Colon (tissue), 2 donors: ENCODE data around the gene PHLDB2.

Source experiments
- FAIRE-seq: peaks from 2 replicates; lab custom pipeline; 2012; peaks lifted over from hg19 to GRCh38; lab: Jason Lieb, UNC
- donor health status: control.
- donor health status: control.

The PHLDB2 gene

GRCh38 chr3:111884411-111885018, 25.4 kb downstream of the PHLDB2 start:
- no peak for FAIRE-seq

DNA sequence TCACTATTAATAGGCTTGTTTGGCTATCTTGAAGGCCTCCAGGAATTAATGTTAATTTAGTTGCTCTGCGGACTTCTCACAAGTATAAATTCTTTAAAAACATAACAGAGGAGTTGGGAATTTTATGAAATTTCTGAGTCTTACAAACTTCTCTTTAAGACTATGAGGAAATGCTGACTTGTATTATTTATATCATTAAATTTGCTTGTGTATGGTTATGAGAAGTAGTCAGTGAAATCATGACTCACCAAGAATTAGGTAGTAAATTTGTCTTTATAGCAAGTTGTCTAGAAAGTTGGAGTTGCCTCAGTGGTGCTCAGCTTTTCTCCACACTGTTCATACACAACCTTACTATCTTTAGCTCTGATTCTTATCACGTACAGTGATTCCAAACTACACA, 26.5 kb downstream of the PHLDB2 start:
- no peak for FAIRE-seq

- FAIRE-seq, result no peak
These were observed 31.1 kb downstream of the PHLDB2 start for GRCh38 chr3:111890051-111890580.

DNA sequence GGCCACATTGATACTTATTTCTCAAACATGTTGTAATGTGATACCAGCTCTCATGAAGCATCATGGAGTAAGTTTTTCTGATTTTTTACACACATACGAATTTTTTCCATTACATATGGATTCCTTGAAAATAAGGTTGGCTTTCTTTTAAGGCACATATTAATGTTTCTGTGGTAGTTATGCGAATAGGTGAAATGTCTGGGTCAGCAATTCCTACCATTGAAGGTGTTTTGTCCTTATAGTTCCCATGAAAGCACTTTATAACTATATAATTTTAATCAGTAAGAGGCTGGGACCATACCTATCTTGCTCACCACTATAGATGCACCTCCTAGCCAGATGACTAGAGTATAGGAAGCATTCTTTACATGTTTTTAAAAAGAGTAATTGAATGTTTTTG, 33.0 kb downstream of the PHLDB2 start:
- FAIRE-seq, result no peak

GRCh38 chr3:111895071-111895470, 36.0 kb downstream of the PHLDB2 start:
- FAIRE-seq, result no peak

DNA sequence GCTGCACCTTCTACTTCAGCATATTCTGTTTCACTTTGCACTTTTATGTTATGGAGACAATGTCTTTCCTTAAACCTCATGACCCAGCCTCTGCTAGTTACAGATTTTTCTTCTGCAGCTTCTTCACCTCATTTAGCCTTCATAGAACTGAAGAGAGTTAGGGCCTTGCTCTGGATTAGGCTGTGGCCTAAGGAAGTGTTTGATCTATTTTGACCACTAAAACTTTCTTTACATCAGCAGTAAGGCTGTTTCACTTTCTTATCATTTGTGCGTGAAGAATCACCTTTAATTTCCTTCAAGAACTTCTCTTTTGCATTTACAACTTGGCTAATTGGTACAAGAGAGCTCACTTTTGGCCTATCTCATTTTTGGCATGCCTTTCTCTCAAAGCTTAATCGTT, 40.9 kb downstream of the PHLDB2 start:
- FAIRE-seq, result no peak

DNA sequence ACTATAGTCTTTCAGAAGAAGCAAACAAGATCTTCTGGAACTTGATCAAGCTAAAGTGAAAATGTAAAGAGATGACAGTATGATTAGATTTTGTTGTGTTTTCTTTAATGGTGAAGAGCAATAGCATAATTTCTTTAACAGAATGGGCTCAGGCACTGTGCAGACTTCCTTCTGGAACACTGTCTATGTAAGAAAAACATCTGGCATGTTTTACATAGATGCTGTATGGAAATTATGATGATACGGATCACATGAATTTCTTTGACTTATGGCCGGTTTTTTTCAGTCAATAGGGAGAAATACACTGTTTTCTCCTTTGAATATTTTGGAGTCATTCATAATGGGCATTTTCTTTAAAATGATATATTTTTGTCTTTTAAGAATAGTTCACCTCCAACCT, 42.6 kb downstream of the PHLDB2 start:
- FAIRE-seq, result no peak

DNA sequence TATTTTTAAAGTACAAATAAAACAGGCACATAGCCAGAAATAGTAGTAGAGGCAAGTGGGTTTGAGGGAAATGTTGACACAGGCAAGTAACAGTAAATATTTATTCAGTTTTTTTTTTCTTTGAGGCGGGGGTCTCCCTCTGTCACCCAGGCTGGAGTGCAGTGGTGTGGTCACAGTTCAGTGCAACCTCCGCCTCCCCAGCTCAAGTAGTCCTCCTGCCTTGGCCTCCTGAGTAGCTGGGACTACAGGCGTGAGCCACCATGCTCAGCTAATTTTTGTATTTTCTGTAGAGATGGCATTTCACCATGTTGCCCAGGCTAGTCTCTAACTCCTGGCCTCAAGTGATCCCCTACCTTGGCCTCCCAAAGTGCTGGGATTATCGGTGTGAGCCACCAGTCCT, 43.5 kb downstream of the PHLDB2 start:
- no peak for FAIRE-seq

DNA sequence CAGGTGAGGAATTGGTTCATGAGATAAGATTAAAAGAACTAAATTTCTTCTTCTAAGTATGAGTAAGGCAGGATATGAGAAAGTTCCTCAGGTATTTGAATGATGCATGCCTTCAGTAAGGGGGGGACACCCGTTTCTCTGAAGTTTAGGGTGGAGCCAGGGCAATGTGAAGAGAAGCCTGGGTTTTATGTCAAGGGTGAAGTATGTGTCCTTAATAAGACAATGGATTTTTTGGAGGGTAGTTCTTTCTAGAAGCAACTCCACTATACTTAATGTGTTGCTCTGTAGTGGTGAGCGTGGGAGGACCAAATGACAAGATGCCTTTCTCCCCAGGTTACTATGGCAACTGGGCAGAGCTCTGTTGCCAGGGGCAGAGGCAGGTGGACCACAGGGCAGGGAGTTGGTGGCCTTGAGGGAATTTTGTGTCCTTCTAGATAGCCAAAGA, 44.0 kb downstream of the PHLDB2 start:
- no peak for FAIRE-seq

DNA sequence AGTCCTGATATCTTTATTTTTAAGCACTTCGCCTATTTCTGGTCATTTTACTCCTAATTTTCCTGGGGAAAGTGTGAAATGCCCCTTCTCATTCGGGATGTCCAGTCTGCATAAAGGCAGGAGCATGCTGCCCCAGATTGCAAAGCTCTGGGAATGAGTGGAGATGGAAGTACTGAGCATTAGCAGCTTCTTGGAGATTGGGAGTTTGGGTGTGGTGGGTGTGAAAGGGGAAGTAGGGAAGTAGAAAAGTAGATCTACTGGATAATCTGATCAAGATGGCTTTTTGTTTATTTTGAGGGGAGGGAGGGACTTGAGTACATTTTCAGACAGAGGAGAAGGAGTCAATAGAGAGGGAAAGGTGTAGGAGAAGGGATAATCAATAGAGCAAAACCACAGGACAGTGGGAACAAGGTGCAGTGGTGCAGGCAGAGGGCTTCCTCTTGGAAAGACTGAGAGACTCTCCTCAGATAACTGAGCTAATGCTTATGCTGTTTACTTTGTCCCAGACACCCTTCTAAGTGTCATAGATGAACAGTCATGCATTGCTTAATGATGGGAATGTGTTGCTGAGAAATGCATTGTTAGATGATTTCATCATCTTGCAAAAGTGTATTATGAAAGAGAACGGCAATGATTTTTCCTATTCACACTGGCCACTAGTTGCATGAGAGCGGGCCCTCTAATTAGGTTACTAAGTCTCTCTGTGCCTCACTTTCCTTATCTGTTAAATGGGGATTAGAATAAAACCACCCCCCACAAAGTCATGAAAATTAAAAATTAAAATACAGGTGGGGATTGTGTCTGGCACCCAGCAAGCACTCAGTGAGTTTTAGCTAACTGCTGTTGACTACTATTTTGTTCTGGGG, 45.5 kb downstream of the PHLDB2 start:
- FAIRE-seq, result no peak

GRCh38 chr3:111906656-111907055, 47.6 kb downstream of the PHLDB2 start:
- FAIRE-seq, result no peak

GRCh38 chr3:111907151-111907550, 48.1 kb downstream of the PHLDB2 start:
- FAIRE-seq, result no peak

- FAIRE-seq, result no peak
These were observed 51.7 kb downstream of the PHLDB2 start for GRCh38 chr3:111910806-111911205.

- no peak for FAIRE-seq
These were observed 52.4 kb downstream of the PHLDB2 start for GRCh38 chr3:111911446-111911845.

- no peak for FAIRE-seq
These were observed 54.2 kb downstream of the PHLDB2 start for GRCh38 chr3:111913163-111913763.

- FAIRE-seq, result no peak
These were observed 56.8 kb downstream of the PHLDB2 start for GRCh38 chr3:111915905-111916304.

GRCh38 chr3:111917300-111917699, 58.2 kb downstream of the PHLDB2 start:
- no peak for FAIRE-seq

DNA sequence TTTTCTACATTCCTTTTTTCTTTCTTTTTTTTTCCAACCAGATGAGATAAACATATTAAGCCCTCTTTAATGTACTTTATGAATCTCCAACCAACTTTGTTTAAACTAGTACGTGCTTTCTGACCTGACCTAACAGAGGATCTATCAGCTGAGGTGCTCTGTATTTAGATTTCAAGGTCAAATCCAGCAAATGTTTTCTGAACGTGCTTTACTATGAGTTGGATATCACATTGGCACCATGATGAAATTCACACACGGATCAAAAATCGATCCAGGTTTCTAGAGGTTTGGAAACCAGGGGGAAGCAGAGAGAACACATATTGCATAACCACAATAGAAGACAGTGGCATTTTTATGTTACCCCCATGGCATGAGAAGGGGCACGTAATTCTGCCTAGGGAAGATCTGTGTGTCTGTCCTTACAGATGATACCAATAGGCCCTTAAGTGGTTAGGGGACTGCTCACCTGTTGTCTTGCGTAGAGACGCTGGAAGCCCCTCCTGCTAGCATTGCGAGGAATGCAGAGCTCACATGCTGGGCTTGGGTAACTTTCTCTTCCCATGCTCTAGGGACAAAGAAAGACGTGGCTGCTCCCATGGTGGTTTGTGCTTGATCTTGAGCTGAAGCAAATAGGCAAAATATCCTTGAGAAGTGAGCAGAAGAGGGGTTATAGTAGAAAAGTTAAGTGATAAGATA, 60.5 kb downstream of the PHLDB2 start:
- FAIRE-seq, result no peak

GRCh38 chr3:111921181-111921580, 62.1 kb downstream of the PHLDB2 start:
- no peak for FAIRE-seq

GRCh38 chr3:111923095-111923771, 64.2 kb downstream of the PHLDB2 start:
- FAIRE-seq, result no peak

DNA sequence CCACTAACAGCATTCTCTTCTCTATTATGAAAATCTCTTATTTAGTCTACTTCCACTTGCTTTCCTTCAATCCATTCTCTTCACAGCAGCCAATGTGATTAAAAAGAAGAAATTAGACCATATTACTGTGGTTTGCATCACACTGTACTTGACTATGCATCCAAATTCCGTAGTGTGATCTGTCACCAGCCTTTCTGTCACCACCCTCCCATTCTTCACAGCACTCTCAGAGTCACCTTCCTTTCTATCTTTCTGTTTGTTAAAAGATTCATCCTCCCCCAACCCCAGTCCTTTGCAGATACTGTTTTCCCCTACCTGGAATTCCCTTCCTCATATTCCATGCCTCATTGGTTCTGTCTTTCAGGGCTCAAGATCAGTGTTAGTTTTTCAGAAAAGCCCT, 64.7 kb downstream of the PHLDB2 start:
- FAIRE-seq, result no peak

- FAIRE-seq, result no peak
These were observed 65.2 kb downstream of the PHLDB2 start for GRCh38 chr3:111924283-111924682.
